ENCODE data around the gene MKNK1. TPM values are rescaled to one million over a fixed set of nuclear protein-coding genes. Genes with fewer than 3 reads are reported as not detected.
A peak's percentile ranks its signal among the peaks of the same experiment; 100 is the strongest.

The MKNK1 gene
- total RNA-seq, 2 donors from 2014 or later: 22.1 to 25.0 TPM

DNA sequence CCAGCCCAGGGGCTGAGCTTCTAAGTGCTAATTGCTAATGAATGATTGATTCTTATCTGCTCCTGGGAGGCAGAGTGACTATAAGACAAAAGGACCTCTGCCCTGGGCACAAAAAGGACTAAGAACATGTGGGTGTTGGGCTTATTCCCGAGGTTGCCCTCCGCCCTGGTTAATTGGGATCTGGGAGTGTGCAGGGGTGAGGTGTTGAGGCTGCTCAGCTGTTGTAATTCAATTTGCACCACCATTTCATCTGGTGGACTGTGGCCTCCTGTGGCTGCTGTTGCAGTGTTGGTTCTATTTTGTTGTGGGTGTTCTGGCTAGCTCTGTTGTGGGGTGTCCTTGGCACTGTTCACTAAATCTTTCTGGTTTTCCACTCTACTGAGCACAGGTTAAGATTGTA is 65.9 kb downstream of the MKNK1 start:
- Histone ChIP-seq H3K27me3 (no peaks in the 10 kb centered on the region), H3K9me3 (no peaks in the 10 kb centered on the region), H3K36me3 (no peaks in the 10 kb centered on the region), H3K27ac (no peak overlapping the region), H3K4me1 (peaks cover 0 to 5% of the 10 kb centered on the region in 2 donors), H3K4me3 (no peak overlapping the region)
- no peak for DNase-seq (ENCODE audit: low spot score)
- TF ChIP-seq, protein P1, sequence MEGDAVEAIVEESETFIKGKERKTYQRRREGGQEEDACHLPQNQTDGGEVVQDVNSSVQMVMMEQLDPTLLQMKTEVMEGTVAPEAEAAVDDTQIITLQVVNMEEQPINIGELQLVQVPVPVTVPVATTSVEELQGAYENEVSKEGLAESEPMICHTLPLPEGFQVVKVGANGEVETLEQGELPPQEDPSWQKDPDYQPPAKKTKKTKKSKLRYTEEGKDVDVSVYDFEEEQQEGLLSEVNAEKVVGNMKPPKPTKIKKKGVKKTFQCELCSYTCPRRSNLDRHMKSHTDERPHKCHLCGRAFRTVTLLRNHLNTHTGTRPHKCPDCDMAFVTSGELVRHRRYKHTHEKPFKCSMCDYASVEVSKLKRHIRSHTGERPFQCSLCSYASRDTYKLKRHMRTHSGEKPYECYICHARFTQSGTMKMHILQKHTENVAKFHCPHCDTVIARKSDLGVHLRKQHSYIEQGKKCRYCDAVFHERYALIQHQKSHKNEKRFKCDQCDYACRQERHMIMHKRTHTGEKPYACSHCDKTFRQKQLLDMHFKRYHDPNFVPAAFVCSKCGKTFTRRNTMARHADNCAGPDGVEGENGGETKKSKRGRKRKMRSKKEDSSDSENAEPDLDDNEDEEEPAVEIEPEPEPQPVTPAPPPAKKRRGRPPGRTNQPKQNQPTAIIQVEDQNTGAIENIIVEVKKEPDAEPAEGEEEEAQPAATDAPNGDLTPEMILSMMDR (IDR thresholded peaks at IDR 0.05): no peak

DNA sequence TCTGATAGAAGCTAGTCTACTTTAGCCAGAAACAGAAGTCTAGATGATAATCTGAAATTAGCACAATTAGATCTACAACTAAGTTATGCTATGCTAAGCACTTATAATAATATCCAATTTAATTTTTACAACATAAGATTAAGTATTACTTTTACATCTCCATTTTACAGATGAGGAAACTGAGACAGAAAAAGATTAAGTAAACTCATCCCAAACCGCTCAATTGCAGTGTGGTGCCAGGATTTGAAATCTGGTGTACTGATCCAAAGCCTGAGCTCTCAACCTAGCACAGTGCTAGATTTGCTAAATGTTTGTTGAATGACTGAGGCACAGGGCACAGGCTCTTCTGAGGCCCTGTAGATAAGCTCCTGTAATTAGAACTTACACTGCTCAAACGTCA is 66.4 kb downstream of the MKNK1 start:
- TF ChIP-seq, protein P1 (IDR thresholded peaks at IDR 0.05): no peak
- H3K4me3 ChIP-seq: no peak overlapping the region

DNA sequence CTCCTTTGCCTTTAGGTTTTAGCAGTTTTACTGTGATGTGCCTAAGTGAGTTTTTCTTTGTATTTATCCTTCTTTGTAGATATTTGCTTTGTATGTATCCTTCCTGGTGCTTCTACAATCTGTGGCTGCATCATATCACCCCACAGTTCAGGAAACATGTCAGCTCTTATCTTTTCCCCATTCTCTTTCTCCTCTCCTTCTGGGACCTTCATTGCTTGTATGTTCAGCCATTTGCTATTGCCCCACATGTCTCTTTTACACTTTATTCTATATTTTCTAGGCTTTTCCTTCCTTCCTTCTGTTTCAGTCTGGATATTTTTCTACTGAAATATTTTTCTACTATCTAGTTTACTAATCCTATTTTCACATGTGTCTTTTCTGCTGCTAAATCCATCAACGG is 67.5 kb downstream of the MKNK1 start:
- Histone ChIP-seq H3K36me3 (no peaks in the 10 kb centered on the region), H3K27me3 (no peaks in the 10 kb centered on the region), H3K4me1 (peaks cover 0 to 8% of the 10 kb centered on the region in 2 donors), H3K9me3 (no peaks in the 10 kb centered on the region), H3K4me3 (no peak overlapping the region), H3K27ac (no peak overlapping the region)
- TF ChIP-seq, protein P1 (IDR thresholded peaks at IDR 0.05): no peak
- no peak for DNase-seq (ENCODE audit: low spot score)

More for the DNA sequence above, 66.4 kb downstream of the MKNK1 start:
- Histone ChIP-seq H3K27me3 (no peaks in the 10 kb centered on the region), H3K27ac (no peak overlapping the region), H3K4me1 (peaks cover 0 to 6% of the 10 kb centered on the region in 2 donors), H3K36me3 (no peaks in the 10 kb centered on the region), H3K9me3 (no peaks in the 10 kb centered on the region)
- DNase-seq (ENCODE audit: low spot score): no peak

DNA sequence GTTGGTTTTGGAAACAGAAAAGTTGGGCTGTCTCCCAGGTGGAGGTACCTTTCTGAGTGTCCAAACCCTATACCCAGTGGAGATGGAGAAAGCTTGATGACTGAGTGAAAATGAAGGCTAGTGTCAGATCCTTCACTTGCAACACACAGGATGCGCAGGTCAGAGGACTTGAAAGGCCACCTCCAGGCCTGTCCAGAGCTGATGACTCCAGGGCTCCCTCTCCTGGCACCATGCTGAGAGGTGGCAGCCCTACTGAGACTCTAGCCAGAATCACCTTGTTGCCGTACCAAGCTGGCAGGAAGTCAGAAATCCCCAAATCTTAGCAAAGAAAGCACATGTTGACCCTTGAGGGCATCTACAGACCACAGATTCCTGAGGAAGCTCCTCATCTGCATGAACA is 69.0 kb downstream of the MKNK1 start:
- DNase-seq (ENCODE audit: low spot score): no peak
- Histone ChIP-seq H3K4me3 (no peak overlapping the region), H3K27ac (no peak overlapping the region), H3K9me3 (no peaks in the 10 kb centered on the region), H3K4me1 (peaks cover 0 to 8% of the 10 kb centered on the region in 2 donors), H3K36me3 (no peaks in the 10 kb centered on the region), H3K27me3 (no peaks in the 10 kb centered on the region)
- TF ChIP-seq, protein P1 (IDR thresholded peaks at IDR 0.05): peak in 1 of 2 donors; percentile 37

DNA sequence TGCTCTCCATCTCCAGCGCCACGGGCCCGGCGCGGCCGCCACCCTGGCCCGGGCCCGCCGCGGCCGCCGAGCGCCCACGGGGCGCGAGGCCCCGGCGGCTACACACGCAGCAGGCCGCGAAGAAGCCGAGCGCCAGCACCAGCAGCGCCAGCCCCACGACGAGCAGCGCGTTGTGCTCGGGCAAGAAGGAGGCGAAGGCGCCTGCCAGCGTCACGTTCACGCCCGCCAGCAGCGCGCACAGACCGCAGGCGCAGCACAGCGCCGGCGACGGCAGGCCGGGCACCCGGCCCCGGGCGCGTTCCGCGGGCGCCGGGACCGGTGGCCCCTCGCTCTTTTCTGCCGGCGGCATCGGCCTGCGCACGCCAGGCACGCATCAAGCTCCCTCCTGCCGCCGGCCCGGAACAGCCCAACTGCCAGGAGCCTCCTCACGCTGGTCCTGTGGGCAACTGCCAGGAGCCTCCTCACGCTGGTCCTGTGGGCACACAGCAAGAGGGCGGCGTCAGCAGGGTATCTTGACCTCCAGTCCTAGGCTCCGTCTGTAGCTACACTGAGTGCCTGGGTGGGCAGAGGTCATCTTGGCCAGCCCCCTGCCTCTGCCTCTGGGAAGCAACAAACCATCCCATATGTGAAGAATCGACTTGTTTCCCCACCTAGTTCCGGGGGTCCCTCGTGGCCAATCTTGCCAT is 70.7 kb downstream of the MKNK1 start:
- TF ChIP-seq, protein P1 (IDR thresholded peaks at IDR 0.05): no peak
- Histone ChIP-seq H3K27ac (peak overlapping the region in 1 of 2 donors; percentile 23), H3K4me1 (peaks cover 0 to 8% of the 10 kb centered on the region in 2 donors), H3K9me3 (no peaks in the 10 kb centered on the region), H3K36me3 (no peaks in the 10 kb centered on the region), H3K27me3 (no peaks in the 10 kb centered on the region), H3K4me3 (peak overlapping the region; percentile 26 to 48)
- DNase-seq (ENCODE audit: low spot score): no peak
